ENCODE results near the gene UBAC2. TPM values are rescaled to one million over a fixed set of nuclear protein-coding genes. Genes with fewer than 3 reads are reported as not detected.

UBAC2 gene
- total and polyA plus RNA-seq, 2 of the 8 experiments (the other 6 are each of a cell fraction or from before 2014, with no cell fraction given): 75.9 to 76.9 TPM

DNA sequence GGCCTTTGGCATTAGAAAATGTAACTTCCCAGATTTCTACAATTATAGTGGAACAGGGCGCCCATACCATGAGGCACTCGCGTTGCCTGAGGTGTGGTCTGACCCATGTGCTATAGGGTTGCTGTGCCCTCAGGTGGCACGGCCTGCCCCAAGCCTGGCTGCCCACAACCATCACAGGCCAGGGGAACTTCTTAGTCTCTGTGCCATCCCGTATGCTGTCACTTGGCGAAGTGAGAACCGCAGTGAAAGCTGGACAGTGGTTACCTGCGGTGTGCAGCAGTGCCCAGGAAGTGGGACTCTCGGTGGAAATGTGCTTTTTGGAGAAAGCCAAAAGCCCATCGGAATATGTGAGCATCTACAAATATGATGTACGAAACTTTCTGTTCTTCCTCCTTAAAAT lies 194.8 kb downstream of the UBAC2 start:
- Histone ChIP-seq H4K5ac (ENCODE audit: insufficient read length, low read depth, low read length) (no peak overlapping the region), H4K91ac (replicated peaks; ENCODE audit: insufficient read length, low read length) (no peak overlapping the region), H3K27me3 (replicated peaks in 1 of 4; ENCODE audit: control insufficient read depth in 3 of 4, extremely low read depth in 1 of 4, insufficient read depth in 3 of 4, low read length in 3 of 4) (no peaks in the 10 kb centered on the region), H3K27ac (ENCODE audit: low read depth, low read length) (no peak overlapping the region), H2AFZ (ENCODE audit: low read length) (no peak overlapping the region), H2BK12ac (ENCODE audit: low read depth, low read length) (no peak overlapping the region), H3K18ac (ENCODE audit: extremely low read depth, low read length) (no peak overlapping the region), H2AK5ac (ENCODE audit: low read depth, low read length) (no peak overlapping the region), H3K56ac (replicated peaks; ENCODE audit: insufficient read length, low read depth, low read length) (no peak overlapping the region), H2BK20ac (ENCODE audit: low read length) (no peak overlapping the region), H3K9ac (replicated peaks in 1 of 4; ENCODE audit: extremely low read depth in 1 of 4, low read depth in 3 of 4, low read length in 3 of 4) (no peak overlapping the region), H3K36me3 (ENCODE audit: control insufficient read depth in 2 of 4, insufficient read depth in 4 of 4, low read length in 3 of 4) (no peaks in the 10 kb centered on the region), H3K23me2 (ENCODE audit: low read depth, low read length) (0 out of 2 replicates have a peak, but pooled peaks cover 2% of the 10 kb centered on the region), H4K8ac (ENCODE audit: extremely low read depth, insufficient read depth, low read length) (no peak overlapping the region), H3K79me2 (ENCODE audit: control insufficient read depth in 1 of 2, insufficient read depth in 2 of 2, low read length in 2 of 2) (no peaks in the 10 kb centered on the region), H3K14ac (ENCODE audit: insufficient read length) (no peak overlapping the region), H4K20me1 (replicated peaks in 1 of 2; ENCODE audit: control insufficient read depth in 1 of 2, insufficient read depth in 2 of 2, low read length in 2 of 2) (no peaks in the 10 kb centered on the region), H2BK5ac (ENCODE audit: low read depth, low read length) (no peak overlapping the region; the same call in 1 of the 2 replicates), H3K79me1 (ENCODE audit: low read depth, low read length) (no peaks in the 10 kb centered on the region), H3K4me2 (ENCODE audit: insufficient read depth in 1 of 2, low read depth in 2 of 2, low read length in 2 of 2) (no peak overlapping the region), H2BK120ac (replicated peaks; ENCODE audit: low read depth, low read length) (no peak overlapping the region), H2BK15ac (ENCODE audit: low read length) (no peak overlapping the region), H3K4me1 (replicated peaks in 1 of 4; ENCODE audit: control insufficient read depth in 3 of 4, insufficient read depth in 4 of 4, low read length in 3 of 4) (no peaks in the 10 kb centered on the region), H3K23ac (ENCODE audit: insufficient read length) (no peak overlapping the region), H3K9me3 (ENCODE audit: insufficient read depth in 2 of 2, low read depth in 1 of 2, low read length in 1 of 2) (no peaks in the 10 kb centered on the region), H3K4me3 (ENCODE audit: extremely low read depth in 1 of 4, insufficient read depth in 2 of 4, low read depth in 3 of 4, low read length in 4 of 4) (no peak overlapping the region), H3K4ac (replicated peaks; ENCODE audit: insufficient read length, low read depth, low read length) (no peak overlapping the region)
- FAIRE-seq: no peak
- no peak for DNase-seq (ENCODE audit: low read depth in 1 of 2, low spot score in 2 of 2)
- TF ChIP-seq ZNF274 (IDR thresholded peaks at IDR 0.05; ENCODE audit: borderline replicate concordance, extremely low read depth, low read length) (no peak), NANOG (IDR thresholded peaks at IDR 0.05; ENCODE audit: insufficient read depth, low read depth, low read length, poor library complexity, severe bottlenecking) (no peak), SP4 (IDR thresholded peaks at IDR 0.05; ENCODE audit: low read length) (no peak), EZH2 (IDR thresholded peaks at IDR 0.05; ENCODE audit: low read depth, low read length, severe bottlenecking) (no peak), TAF1 (IDR thresholded peaks at IDR 0.05; ENCODE audit: low read depth, low read length) (no peak), ATF3 (IDR thresholded peaks at IDR 0.05; ENCODE audit: insufficient read depth, low read depth, low read length) (no peak), SP2 (IDR thresholded peaks at IDR 0.05; ENCODE audit: low read length) (no peak)
- TF ChIP-seq, protein P1, sequence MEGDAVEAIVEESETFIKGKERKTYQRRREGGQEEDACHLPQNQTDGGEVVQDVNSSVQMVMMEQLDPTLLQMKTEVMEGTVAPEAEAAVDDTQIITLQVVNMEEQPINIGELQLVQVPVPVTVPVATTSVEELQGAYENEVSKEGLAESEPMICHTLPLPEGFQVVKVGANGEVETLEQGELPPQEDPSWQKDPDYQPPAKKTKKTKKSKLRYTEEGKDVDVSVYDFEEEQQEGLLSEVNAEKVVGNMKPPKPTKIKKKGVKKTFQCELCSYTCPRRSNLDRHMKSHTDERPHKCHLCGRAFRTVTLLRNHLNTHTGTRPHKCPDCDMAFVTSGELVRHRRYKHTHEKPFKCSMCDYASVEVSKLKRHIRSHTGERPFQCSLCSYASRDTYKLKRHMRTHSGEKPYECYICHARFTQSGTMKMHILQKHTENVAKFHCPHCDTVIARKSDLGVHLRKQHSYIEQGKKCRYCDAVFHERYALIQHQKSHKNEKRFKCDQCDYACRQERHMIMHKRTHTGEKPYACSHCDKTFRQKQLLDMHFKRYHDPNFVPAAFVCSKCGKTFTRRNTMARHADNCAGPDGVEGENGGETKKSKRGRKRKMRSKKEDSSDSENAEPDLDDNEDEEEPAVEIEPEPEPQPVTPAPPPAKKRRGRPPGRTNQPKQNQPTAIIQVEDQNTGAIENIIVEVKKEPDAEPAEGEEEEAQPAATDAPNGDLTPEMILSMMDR (IDR thresholded peaks at IDR 0.05; ENCODE audit: control extremely low read depth in 1 of 3, insufficient read depth in 1 of 3, low read depth in 1 of 3, low read length in 3 of 3): no peak
- POLR2A ChIA-PET (ENCODE audit: partially characterized antibody): no interaction called here
- 93% methylated on average over 11 of the region's 11 CpGs; no CpG with 5 or more reads in 1 of the 2 experiments for WGBS, 2 experiments (ENCODE audit: extremely low coverage in 1 of 2, insufficient coverage in 1 of 2, insufficient read length in 1 of 2, insufficient replicate concordance in 2 of 2, low coverage in 1 of 2, low lambda C conversion rate in 2 of 2, missing lambda C conversion rate in 1 of 2)
- CTCF ChIA-PET (ENCODE audit: partially characterized antibody): interaction anchor here (0.5 to 16.2 kb wide), 4 partner anchors 8 to 58 kb away, joined by 3 to 227 read pairs (median 12); no protein-coding TSS in a partner anchor
